Urothelium cell line (cell line): ENCODE measurements around the gene DLG3.
"Not testable (repeated sequence)": the region's sequence is repeated elsewhere in the genome, so short reads cannot be mapped to it uniquely, and the experiment has no call there.

ENCODE experiments used
- DNase-seq: peaks from one replicate; pipeline ENCODE4 v3.0.0; 2011; ENCODE audit warnings: low spot score, mixed read lengths
- FAIRE-seq: peaks from 2 replicates; lab custom pipeline; 2011; peaks lifted over from hg19 to GRCh38; lab: Jason Lieb, UNC

DLG3 gene

GRCh38 chrX:70444326-70444945 is at the start of gene DLG3:
DLG3 (plus strand) TSS chrX:70444835; CDS start chrX:70445202, 367 bp downstream.
- peak; percentile 75 for DNase-seq

GRCh38 chrX:70398899-70399298 is 45.7 kb upstream of the DLG3 start:
- FAIRE-seq, result no peak
- no peak for DNase-seq

More at GRCh38 chrX:70444326-70444945, at the start of gene DLG3:
- FAIRE-seq, result no peak

GRCh38 chrX:70400181-70400580 is 44.5 kb upstream of the DLG3 start:
- not testable (repeated sequence) for FAIRE-seq, DNase-seq

GRCh38 chrX:70402721-70403120 is 41.9 kb upstream of the DLG3 start:
- no peak for FAIRE-seq
- DNase-seq, result no peak

- no peak for DNase-seq
- no peak for FAIRE-seq
Measured at GRCh38 chrX:70405003-70405402, 39.6 kb upstream of the DLG3 start.

- FAIRE-seq (no peak), DNase-seq (no peak)
Measured at GRCh38 chrX:70410921-70411320, 33.7 kb upstream of the DLG3 start.

GRCh38 chrX:70411475-70411874 is 33.2 kb upstream of the DLG3 start:
- FAIRE-seq (no peak), DNase-seq (no peak)

- FAIRE-seq, result no peak
- no peak for DNase-seq
Measured at GRCh38 chrX:70421618-70422017, 23.0 kb upstream of the DLG3 start.

- FAIRE-seq (no peak), DNase-seq (no peak)
Measured at GRCh38 chrX:70422851-70423341, 21.7 kb upstream of the DLG3 start, which contains the start of gene GDPD2. GDPD2 (plus strand) TSS chrX:70423314; CDS start chrX:70424985, 1,671 bp downstream.

- DNase-seq, result no peak
- no peak for FAIRE-seq
Measured at GRCh38 chrX:70423936-70424675, 20.5 kb upstream of the DLG3 start.

- DNase-seq (no peak), FAIRE-seq (no peak)
Measured at GRCh38 chrX:70424801-70425200, 19.8 kb upstream of the DLG3 start.

GRCh38 chrX:70426286-70427278 is 18.1 kb upstream of the DLG3 start:
- FAIRE-seq, result no peak

GRCh38 chrX:70427365-70427764 is 17.3 kb upstream of the DLG3 start:
- FAIRE-seq (no peak), DNase-seq (no peak)

More at GRCh38 chrX:70426286-70427278, 18.1 kb upstream of the DLG3 start:
- DNase-seq, result no peak

GRCh38 chrX:70429759-70430158 is 14.9 kb upstream of the DLG3 start:
- DNase-seq, result no peak
- FAIRE-seq, result no peak

GRCh38 chrX:70432936-70433847 is 11.4 kb upstream of the DLG3 start:
- FAIRE-seq, result no peak
- DNase-seq, result no peak

- FAIRE-seq (no peak), DNase-seq (peak; percentile 78)
Measured at GRCh38 chrX:70433848-70434351, 10.7 kb upstream of the DLG3 start.

- FAIRE-seq, result no peak
- peak; percentile 93 for DNase-seq
Measured at GRCh38 chrX:70434352-70434866, 10.2 kb upstream of the DLG3 start.

GRCh38 chrX:70434914-70435586 is 9.6 kb upstream of the DLG3 start:
- no peak for FAIRE-seq
- DNase-seq, result peak; percentile 32

GRCh38 chrX:70436343-70436742 is 8.3 kb upstream of the DLG3 start:
- no peak for DNase-seq
- FAIRE-seq, result no peak
